Prostate gland (tissue), 2 donors: ENCODE measurements around the gene SSPN.

Experiments used
- POLR2A ChIP-seq: fragments of 450-650 bp; IDR thresholded peaks from one replicate; pipeline ENCODE4 v1.6.1; 2016; ENCODE audit warnings: antibody characterized with exemption, mild to moderate bottlenecking
- POLR2AphosphoS5 ChIP-seq: sonication (generic); formaldehyde crosslinking; IDR thresholded peaks from one replicate; pipeline ENCODE4 v1.6.1; 2017; ENCODE audit warnings: antibody characterized with exemption
- TF ChIP-seq, protein P1 (sequence below), 4 experiments: fragments of 200-600 bp in 2 of 4; fragments of 450-650 bp in 2 of 4; sonication (generic) in 2 of 4; IDR thresholded peaks; 1 replicate in 3 of 4; 2 replicates in 1 of 4; pipeline ENCODE4 v1.5.1; 2016 to 2019; ENCODE audit warnings: antibody characterized with exemption in 4 of 4, mild to moderate bottlenecking in 2 of 4, moderate library complexity in 2 of 4

DNA sequence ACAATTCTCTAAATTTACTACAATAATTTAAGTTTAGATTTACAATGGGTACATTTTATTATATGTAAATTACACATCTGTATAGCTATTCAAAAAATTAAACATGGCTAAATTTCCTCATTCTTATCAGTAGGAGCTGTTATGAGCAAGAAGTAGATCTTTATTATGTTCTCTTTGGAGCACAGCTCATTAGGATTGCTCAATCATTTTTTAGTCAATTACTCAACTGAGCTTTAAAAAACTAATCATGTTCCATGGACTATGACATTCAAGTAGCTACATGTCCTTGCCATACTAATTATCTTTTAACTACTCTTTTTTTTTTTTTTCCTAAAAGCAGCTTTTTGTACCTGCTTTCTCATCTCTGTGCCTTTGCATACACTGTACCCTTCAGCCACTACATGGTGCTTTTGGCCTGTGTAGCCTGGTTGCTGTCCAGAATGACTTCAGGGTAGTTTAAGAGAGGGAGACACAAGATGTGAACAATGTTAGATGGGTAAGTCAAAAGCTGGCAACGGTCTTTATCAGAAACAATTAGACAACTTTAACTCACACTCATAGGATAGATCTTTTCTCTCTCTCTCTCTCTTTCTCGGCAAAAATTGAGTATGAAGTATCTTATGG lies 69.0 kb downstream of the SSPN start:
- TF ChIP-seq POLR2A: no peak
- TF ChIP-seq, protein P1, sequence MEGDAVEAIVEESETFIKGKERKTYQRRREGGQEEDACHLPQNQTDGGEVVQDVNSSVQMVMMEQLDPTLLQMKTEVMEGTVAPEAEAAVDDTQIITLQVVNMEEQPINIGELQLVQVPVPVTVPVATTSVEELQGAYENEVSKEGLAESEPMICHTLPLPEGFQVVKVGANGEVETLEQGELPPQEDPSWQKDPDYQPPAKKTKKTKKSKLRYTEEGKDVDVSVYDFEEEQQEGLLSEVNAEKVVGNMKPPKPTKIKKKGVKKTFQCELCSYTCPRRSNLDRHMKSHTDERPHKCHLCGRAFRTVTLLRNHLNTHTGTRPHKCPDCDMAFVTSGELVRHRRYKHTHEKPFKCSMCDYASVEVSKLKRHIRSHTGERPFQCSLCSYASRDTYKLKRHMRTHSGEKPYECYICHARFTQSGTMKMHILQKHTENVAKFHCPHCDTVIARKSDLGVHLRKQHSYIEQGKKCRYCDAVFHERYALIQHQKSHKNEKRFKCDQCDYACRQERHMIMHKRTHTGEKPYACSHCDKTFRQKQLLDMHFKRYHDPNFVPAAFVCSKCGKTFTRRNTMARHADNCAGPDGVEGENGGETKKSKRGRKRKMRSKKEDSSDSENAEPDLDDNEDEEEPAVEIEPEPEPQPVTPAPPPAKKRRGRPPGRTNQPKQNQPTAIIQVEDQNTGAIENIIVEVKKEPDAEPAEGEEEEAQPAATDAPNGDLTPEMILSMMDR (IDR thresholded peaks at IDR 0.05): no peak
- TF ChIP-seq POLR2AphosphoS5: no peak
